ENCODE measurements around the gene SLC10A6.

DNA sequence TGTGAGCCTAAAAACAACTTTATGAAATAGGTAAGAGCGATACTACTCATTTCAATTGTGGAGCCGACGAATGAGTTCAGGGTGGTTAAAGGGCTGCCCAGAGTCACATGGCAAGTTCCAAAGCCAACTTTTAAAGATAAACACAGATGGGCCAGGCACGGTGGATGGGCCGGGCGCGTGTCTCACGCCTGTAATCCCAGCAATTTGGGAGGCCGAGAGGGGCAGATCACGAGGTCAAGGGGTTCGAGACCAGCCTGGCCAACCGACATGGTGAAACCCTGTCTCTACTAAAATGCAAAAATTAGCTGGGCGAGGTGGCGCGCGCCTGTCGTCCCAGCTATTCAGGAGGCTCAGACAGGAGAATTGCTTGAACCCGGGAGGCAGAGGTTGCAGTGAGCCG, 44.0 kb upstream of the SLC10A6 start:
- no peak for TF ChIP-seq POLR2AphosphoS5 (IDR thresholded peaks at IDR 0.05)
- TF ChIP-seq CTCF (IDR thresholded peaks at IDR 0.05; ENCODE audit: poor library complexity, severe bottlenecking) = no peak
- TF ChIP-seq, protein P1, sequence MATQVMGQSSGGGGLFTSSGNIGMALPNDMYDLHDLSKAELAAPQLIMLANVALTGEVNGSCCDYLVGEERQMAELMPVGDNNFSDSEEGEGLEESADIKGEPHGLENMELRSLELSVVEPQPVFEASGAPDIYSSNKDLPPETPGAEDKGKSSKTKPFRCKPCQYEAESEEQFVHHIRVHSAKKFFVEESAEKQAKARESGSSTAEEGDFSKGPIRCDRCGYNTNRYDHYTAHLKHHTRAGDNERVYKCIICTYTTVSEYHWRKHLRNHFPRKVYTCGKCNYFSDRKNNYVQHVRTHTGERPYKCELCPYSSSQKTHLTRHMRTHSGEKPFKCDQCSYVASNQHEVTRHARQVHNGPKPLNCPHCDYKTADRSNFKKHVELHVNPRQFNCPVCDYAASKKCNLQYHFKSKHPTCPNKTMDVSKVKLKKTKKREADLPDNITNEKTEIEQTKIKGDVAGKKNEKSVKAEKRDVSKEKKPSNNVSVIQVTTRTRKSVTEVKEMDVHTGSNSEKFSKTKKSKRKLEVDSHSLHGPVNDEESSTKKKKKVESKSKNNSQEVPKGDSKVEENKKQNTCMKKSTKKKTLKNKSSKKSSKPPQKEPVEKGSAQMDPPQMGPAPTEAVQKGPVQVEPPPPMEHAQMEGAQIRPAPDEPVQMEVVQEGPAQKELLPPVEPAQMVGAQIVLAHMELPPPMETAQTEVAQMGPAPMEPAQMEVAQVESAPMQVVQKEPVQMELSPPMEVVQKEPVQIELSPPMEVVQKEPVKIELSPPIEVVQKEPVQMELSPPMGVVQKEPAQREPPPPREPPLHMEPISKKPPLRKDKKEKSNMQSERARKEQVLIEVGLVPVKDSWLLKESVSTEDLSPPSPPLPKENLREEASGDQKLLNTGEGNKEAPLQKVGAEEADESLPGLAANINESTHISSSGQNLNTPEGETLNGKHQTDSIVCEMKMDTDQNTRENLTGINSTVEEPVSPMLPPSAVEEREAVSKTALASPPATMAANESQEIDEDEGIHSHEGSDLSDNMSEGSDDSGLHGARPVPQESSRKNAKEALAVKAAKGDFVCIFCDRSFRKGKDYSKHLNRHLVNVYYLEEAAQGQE (IDR thresholded peaks at IDR 0.05; ENCODE audit: borderline replicate concordance) = no peak
- TF ChIP-seq TAF1 (IDR thresholded peaks at IDR 0.05; ENCODE audit: low read depth) = no peak
- no peak for TF ChIP-seq RAD21 (conservative IDR thresholded peaks at IDR 0.05)
- no peak for TF ChIP-seq MXI1 (conservative IDR thresholded peaks at IDR 0.05; ENCODE audit: poor library complexity, severe bottlenecking)
- no peak for TF ChIP-seq EP300 (conservative IDR thresholded peaks at IDR 0.05; ENCODE audit: poor library complexity, severe bottlenecking)
- no peak for TF ChIP-seq SMC3 (conservative IDR thresholded peaks at IDR 0.05; ENCODE audit: poor library complexity)
- no peak for TF ChIP-seq EZH2 (IDR thresholded peaks at IDR 0.05; ENCODE audit: borderline replicate concordance, insufficient read depth, low read length, poor library complexity, severe bottlenecking)
